Endodermal cell (in vitro differentiated cells): ENCODE data around the gene RNF114. TPM values are rescaled to one million over a fixed set of nuclear protein-coding genes. Genes with fewer than 3 reads are reported as not detected.

Source experiments
- DNase-seq: peaks from one replicate; pipeline ENCODE4 v3.0.0-alpha.2; 2017
- H3K27ac ChIP-seq: 2 replicates; pipeline ENCODE4 v1.5.1; 2013; ENCODE audit warnings: mild to moderate bottlenecking, low read depth, low read length, moderate library complexity
- H3K27me3 ChIP-seq: 2 replicates; pipeline ENCODE4 v1.6.1; 2013; ENCODE audit warnings: mild to moderate bottlenecking, low read length, moderate library complexity; ENCODE audit not compliant: insufficient read depth, control insufficient read depth, poor library complexity, severe bottlenecking
- H3K36me3 ChIP-seq: 2 replicates; pipeline ENCODE4 v1.7.0; 2013; ENCODE audit warnings: mild to moderate bottlenecking, low read length, moderate library complexity; ENCODE audit not compliant: control insufficient read depth, insufficient read depth
- H3K4me1 ChIP-seq: one replicate; pipeline ENCODE4 v1.7.0; 2013; ENCODE audit warnings: low read length; ENCODE audit not compliant: control insufficient read depth, insufficient read depth
- H3K4me3 ChIP-seq: 2 replicates; pipeline ENCODE4 v1.5.1; 2013; ENCODE audit warnings: mild to moderate bottlenecking, low read length, moderate library complexity
- H3K9ac ChIP-seq: 2 replicates; pipeline ENCODE4 v1.6.1; 2013; ENCODE audit warnings: mild to moderate bottlenecking, low read length, moderate library complexity; ENCODE audit not compliant: poor library complexity, severe bottlenecking; ENCODE audit errors: extremely low read depth
- H3K9me3 ChIP-seq: 2 replicates; pipeline ENCODE4 v1.6.1; 2013; ENCODE audit warnings: mild to moderate bottlenecking, low read length, moderate library complexity; ENCODE audit not compliant: control insufficient read depth
- H3K27ac Mint-ChIP-seq: 2 replicates; pipeline ENCODE4 v1.8.0; 2020; ENCODE audit warnings: mixed read lengths
- H3K27me3 Mint-ChIP-seq: 2 replicates; pipeline ENCODE4 v1.8.0; 2021; ENCODE audit warnings: mild to moderate bottlenecking, mixed read lengths; ENCODE audit not compliant: insufficient read depth
- H3K36me3 Mint-ChIP-seq: 2 replicates; pipeline ENCODE4 v1.8.0; 2020; ENCODE audit warnings: low read depth, mixed read lengths
- H3K4me1 Mint-ChIP-seq: 2 replicates; pipeline ENCODE4 v1.8.0; 2020; ENCODE audit warnings: mixed read lengths
- H3K4me3 Mint-ChIP-seq: 2 replicates; pipeline ENCODE4 v1.8.0; 2020; ENCODE audit warnings: mild to moderate bottlenecking, moderate library complexity, mixed read lengths
- H3K9me3 Mint-ChIP-seq: 2 replicates; pipeline ENCODE4 v1.8.0; 2020; ENCODE audit warnings: mild to moderate bottlenecking, mixed read lengths
- CTCF ChIP-seq: fragments of 200-600 bp; sonication (generic); conservative IDR thresholded peaks from 2 replicates; pipeline ENCODE4 v1.5.0; 2021; ENCODE audit warnings: antibody characterized with exemption, mild to moderate bottlenecking
- WGBS, 2 experiments: methylation state at CpG; one replicate each; pipeline versions ENCODE4 v1.1.5 to v1.1.7; 2013; ENCODE audit warnings: missing lambda C conversion rate in 2 of 2, mixed read lengths in 1 of 2; ENCODE audit not compliant: insufficient coverage in 1 of 2, insufficient read length in 1 of 2; 5-methylcytosine and 5-hydroxymethylcytosine counted together
- total RNA-seq, 2 donors: library from RNA; stranded (reverse); fragmentation: NEBNext Ultra II Directional in 1 of 2; extraction: Animal tissue kit (Norgen Biotek cat#: 25700) in 1 of 2; gene quantifications; 2 replicates in 1 of 2; 3 replicates in 1 of 2; pipeline ENCODE4 v1.2.1, GENCODE V29; 2021

The RNF114 gene
- total RNA-seq, 2 donors from 2014 or later = 48.8 to 52.5 TPM

GRCh38 chr20:49905415-49906091 lies 30.6 kb upstream of the RNF114 start:
- H3K27me3 ChIP-seq = no peaks in the 10 kb centered on the region
- Mint-ChIP-seq H3K27ac (no peak overlapping the region), H3K27me3 (no peaks in the 10 kb centered on the region), H3K4me1 (no peaks in the 10 kb centered on the region), H3K9me3 (no peaks in the 10 kb centered on the region), H3K4me3 (no peak overlapping the region), H3K36me3 (peaks cover 37% of the 10 kb centered on the region)
- H3K9ac ChIP-seq = no peak overlapping the region
- no peaks in the 10 kb centered on the region for H3K4me1 ChIP-seq
- no peak for DNase-seq
- no peak overlapping the region for H3K4me3 ChIP-seq
- H3K27ac ChIP-seq = no peak overlapping the region
- H3K9me3 ChIP-seq = no peaks in the 10 kb centered on the region
- WGBS, 2 experiments = 90 to 91% methylated on average over 23 to 29 of the region's 29 CpGs
- peaks cover 49% of the 10 kb centered on the region for H3K36me3 ChIP-seq
- TF ChIP-seq CTCF = no peak

DNA sequence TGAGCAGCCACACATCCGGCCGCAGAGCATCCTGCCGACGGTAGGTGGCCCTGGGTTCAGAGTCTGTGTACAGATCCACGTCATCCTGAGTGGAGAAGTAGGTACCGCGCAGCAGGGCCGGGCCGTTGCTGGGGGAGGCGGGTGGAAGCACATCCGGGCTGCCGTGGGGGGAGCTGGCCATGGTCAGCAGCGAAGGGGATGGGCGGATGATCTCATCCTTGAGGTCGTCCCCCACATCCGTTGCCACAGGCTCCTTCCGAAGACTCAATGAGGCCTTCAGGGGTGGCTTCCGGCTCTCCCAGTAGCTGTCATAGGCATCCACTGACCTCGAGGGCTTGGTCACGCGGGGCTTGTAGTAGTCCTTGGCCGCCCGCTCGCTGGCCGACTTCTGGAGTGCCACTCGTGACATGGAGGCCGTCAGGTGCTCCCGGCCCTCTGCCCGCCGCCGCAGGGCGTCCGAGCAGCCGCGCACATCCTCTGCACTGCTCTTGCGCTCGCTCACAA lies 30.0 kb upstream of the RNF114 start:
- H3K27ac Mint-ChIP-seq = no peak overlapping the region
- Histone ChIP-seq H3K4me3 (no peak overlapping the region), H3K27me3 (no peaks in the 10 kb centered on the region), H3K27ac (no peak overlapping the region), H3K36me3 (peaks cover 49% of the 10 kb centered on the region), H3K9ac (no peak overlapping the region), H3K4me1 (no peaks in the 10 kb centered on the region), H3K9me3 (no peaks in the 10 kb centered on the region)
- peaks cover 37% of the 10 kb centered on the region for H3K36me3 Mint-ChIP-seq
- no peaks in the 10 kb centered on the region for H3K9me3 Mint-ChIP-seq
- no peaks in the 10 kb centered on the region for H3K27me3 Mint-ChIP-seq
- H3K4me3 Mint-ChIP-seq = no peak overlapping the region
- no peak for TF ChIP-seq CTCF
- DNase-seq = no peak
- WGBS, 2 experiments = 95% methylated on average over 37 of the region's 37 CpGs
- H3K4me1 Mint-ChIP-seq = no peaks in the 10 kb centered on the region

DNA sequence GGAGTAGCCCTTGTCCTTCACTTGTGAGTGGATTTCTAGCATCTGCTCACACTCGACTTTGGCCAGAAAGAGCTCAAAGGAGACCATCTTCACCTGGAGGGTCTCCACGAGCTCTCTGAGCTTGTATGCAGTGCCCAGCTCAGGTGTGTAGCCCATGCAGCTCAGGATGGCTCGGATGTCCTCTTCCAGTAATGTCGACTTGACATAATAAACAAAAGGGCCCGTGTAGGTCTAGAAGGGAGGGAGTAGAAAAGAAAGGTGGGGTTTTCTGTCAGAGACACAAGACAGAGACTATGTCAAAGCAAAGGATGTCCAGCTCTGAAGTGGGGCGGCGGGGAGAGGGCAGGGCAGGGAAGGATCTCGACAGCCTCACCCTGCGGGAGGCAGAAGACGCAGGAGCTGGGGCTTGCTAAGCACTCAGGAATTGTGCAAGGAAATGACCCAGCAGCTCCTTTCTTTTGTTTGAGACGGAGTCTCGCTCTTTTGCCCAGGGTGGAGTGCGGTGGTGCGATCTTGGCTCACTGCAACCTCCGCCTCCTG lies 29.5 kb upstream of the RNF114 start:
- Histone ChIP-seq H3K36me3 (peaks cover 49% of the 10 kb centered on the region), H3K27ac (no peak overlapping the region), H3K4me3 (no peak overlapping the region), H3K9ac (no peak overlapping the region), H3K9me3 (no peaks in the 10 kb centered on the region), H3K27me3 (no peaks in the 10 kb centered on the region), H3K4me1 (no peaks in the 10 kb centered on the region)
- H3K9me3 Mint-ChIP-seq = no peaks in the 10 kb centered on the region
- DNase-seq = no peak
- no peaks in the 10 kb centered on the region for H3K4me1 Mint-ChIP-seq
- 86 to 89% methylated on average over 11 to 15 of the region's 15 CpGs for WGBS, 2 experiments
- H3K27me3 Mint-ChIP-seq = no peaks in the 10 kb centered on the region
- no peak overlapping the region for H3K27ac Mint-ChIP-seq
- peaks cover 37% of the 10 kb centered on the region for H3K36me3 Mint-ChIP-seq
- H3K4me3 Mint-ChIP-seq = no peak overlapping the region
- no peak for TF ChIP-seq CTCF
